KMS-11 (cell line): ENCODE measurements around the gene GEN1.
"Not testable (repeated sequence)": the region's sequence is repeated elsewhere in the genome, so short reads cannot be mapped to it uniquely, and the experiment has no call there.

ENCODE experiments used
- H2AFZ ChIP-seq: fragments of 200-600 bp; sonication (generic); 2 replicates; pipeline ENCODE4 v1.6.1; 2016; ENCODE audit warnings: antibody characterized with exemption, mixed run types, low read depth
- H3K27ac ChIP-seq: fragments of 200-600 bp; sonication (generic); 2 replicates; pipeline ENCODE4 v1.6.1; 2016; ENCODE audit warnings: mild to moderate bottlenecking, mixed run types
- H3K27me3 ChIP-seq: fragments of 200-600 bp; sonication (generic); 2 replicates; pipeline ENCODE4 v1.6.1; 2017; ENCODE audit warnings: mild to moderate bottlenecking, low read depth, mixed run types, moderate library complexity; ENCODE audit not compliant: insufficient read depth
- H3K36me3 ChIP-seq: fragments of 200-600 bp; sonication (generic); 2 replicates; pipeline ENCODE4 v1.6.1; 2017; ENCODE audit warnings: mild to moderate bottlenecking, mixed run types; ENCODE audit not compliant: insufficient read depth
- H3K4me1 ChIP-seq: fragments of 200-600 bp; sonication (generic); 2 replicates; pipeline ENCODE4 v1.6.1; 2016; ENCODE audit warnings: mild to moderate bottlenecking, low read depth, mixed run types; ENCODE audit not compliant: poor library complexity, severe bottlenecking
- H3K4me2 ChIP-seq: fragments of 200-600 bp; sonication (generic); 2 replicates; pipeline ENCODE4 v1.7.0; 2016; ENCODE audit warnings: mild to moderate bottlenecking, mixed run types
- H3K4me3 ChIP-seq: fragments of 200-600 bp; sonication (generic); IDR thresholded peaks from 2 replicates; pipeline ENCODE4 v1.6.1; 2017; ENCODE audit warnings: low read depth, low read length, mixed read lengths; ENCODE audit not compliant: insufficient read depth
- H3K79me2 ChIP-seq: fragments of 200-600 bp; sonication (generic); 2 replicates; pipeline ENCODE4 v1.6.1; 2016; ENCODE audit warnings: low read depth, mixed run types; ENCODE audit not compliant: insufficient read depth
- H3K9ac ChIP-seq: fragments of 200-600 bp; sonication (generic); 2 replicates; pipeline ENCODE4 v1.6.1; 2016; ENCODE audit warnings: mild to moderate bottlenecking, mixed run types
- H4K20me1 ChIP-seq: fragments of 200-600 bp; sonication (generic); 2 replicates; pipeline ENCODE4 v1.6.1; 2016; ENCODE audit warnings: mild to moderate bottlenecking, mixed run types; ENCODE audit not compliant: insufficient read depth
- TF ChIP-seq, protein P1 (sequence below): fragments of 200-600 bp; sonication (generic); conservative IDR thresholded peaks from 2 replicates; pipeline ENCODE4 v1.6.1; 2017; ENCODE audit warnings: low read depth, mild to moderate bottlenecking, antibody characterized with exemption, low read length, moderate library complexity, mixed read lengths

Gene GEN1

DNA sequence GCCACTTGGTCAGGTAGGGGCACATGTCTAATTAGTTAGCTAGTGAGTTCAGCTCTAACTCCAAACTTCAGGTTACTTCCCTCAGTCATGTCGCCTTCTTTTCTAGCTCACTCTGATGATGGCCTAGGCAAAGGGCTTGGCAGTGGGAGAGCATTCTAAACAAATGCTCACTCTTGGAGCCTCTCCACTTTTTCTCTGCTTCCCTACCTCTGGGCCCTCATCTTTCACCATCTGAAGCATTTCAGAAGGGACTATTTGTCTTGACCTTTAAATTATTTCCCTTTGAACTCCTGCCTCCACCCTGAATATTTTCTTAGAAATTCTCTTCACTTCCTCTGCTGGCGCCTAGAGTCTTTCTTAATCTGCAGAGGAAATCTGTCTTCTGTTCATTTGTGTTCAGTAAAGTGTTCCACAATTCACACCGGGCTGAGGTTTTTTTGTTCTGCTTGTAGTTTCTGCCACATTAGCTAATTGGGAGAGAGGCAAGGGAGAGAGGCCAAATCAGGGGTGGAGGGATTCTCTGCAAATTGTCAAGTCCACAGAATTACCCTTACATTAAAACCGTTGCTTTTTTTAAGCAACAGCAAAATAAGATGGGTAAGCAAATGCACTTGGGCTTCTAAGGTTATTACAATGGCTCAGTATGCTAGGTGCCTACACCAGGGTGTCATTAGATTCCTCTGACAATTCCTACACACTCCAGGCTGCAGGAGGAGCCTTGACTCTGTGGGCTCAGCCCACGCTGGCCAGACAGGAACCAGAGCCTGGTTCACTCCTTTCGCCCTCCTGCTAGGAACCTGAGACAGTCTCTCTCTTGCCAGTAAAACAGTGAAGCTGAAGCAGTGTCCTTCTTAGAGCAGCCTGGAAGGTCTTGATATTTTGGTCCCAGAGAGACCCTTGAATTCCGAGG, 67.9 kb downstream of the GEN1 start:
- Histone ChIP-seq H3K36me3 (no peaks in the 10 kb centered on the region), H3K4me3 (no peak overlapping the region), H3K27me3 (no peaks in the 10 kb centered on the region), H2AFZ (no peak overlapping the region), H3K9ac (no peak overlapping the region), H4K20me1 (no peaks in the 10 kb centered on the region), H3K27ac (no peak overlapping the region), H3K79me2 (no peaks in the 10 kb centered on the region), H3K4me1 (no peaks in the 10 kb centered on the region), H3K4me2 (no peak overlapping the region)
- TF ChIP-seq, protein P1, sequence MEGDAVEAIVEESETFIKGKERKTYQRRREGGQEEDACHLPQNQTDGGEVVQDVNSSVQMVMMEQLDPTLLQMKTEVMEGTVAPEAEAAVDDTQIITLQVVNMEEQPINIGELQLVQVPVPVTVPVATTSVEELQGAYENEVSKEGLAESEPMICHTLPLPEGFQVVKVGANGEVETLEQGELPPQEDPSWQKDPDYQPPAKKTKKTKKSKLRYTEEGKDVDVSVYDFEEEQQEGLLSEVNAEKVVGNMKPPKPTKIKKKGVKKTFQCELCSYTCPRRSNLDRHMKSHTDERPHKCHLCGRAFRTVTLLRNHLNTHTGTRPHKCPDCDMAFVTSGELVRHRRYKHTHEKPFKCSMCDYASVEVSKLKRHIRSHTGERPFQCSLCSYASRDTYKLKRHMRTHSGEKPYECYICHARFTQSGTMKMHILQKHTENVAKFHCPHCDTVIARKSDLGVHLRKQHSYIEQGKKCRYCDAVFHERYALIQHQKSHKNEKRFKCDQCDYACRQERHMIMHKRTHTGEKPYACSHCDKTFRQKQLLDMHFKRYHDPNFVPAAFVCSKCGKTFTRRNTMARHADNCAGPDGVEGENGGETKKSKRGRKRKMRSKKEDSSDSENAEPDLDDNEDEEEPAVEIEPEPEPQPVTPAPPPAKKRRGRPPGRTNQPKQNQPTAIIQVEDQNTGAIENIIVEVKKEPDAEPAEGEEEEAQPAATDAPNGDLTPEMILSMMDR = no peak

DNA sequence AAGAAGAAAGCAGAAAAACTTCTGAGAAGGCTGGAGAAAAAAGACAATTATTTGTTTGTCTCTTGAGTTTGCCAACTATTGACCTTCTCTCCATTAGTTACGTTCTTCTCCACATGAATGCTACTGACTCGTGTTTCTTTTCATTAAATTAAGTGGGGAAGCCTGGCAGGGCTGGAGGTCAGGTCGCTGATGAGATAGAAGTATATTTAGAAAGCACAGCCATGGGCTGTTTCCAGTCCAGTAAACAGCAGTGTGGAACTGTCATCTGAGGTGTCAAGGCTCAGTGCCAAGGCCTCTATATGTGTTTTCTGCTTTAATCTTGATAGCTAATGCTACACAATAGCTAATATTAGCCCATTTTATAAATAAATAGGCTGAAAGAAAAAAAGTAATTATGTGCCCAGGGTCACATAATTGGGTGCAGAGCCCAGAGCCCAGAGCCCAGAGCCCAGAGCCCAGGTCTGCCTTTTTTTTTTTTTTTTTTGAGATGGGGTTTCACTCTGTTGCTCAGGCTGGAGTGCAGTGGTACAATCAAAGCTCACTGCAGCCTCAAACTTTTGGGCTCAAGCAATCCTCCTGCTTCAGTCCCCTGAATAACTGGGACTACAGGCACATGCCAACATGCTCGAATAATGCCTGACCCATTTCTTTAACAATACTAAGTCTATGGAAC, 68.6 kb downstream of the GEN1 start:
- H3K27me3 ChIP-seq = no peaks in the 10 kb centered on the region
- TF ChIP-seq, protein P1 = no peak
- H3K4me2 ChIP-seq = no peak overlapping the region
- no peaks in the 10 kb centered on the region for H3K36me3 ChIP-seq
- H3K9ac ChIP-seq = no peak overlapping the region
- no peaks in the 10 kb centered on the region for H3K4me1 ChIP-seq
- no peak overlapping the region for H2AFZ ChIP-seq
- no peaks in the 10 kb centered on the region for H3K79me2 ChIP-seq
- H3K4me3 ChIP-seq = no peak overlapping the region
- no peak overlapping the region for H3K27ac ChIP-seq
- no peaks in the 10 kb centered on the region for H4K20me1 ChIP-seq

DNA sequence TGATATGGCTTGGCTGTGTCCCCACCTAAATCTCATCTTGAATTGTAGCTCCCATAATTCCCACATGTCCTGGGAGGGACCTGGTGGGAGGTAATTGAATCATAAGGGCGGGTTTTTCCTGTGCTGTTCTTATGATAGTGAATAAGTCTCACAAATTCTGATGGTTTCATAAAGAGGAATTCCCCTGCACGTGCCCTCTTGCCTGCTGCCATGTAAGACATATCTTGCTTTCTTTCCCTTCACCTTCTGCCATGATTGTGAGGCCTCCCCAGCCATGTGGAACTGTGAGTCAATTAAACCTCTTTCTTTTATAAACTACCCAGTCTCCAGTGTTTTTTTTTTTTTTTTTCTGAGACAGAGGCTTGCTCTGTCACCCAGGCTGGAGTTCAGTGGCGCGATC, 69.7 kb downstream of the GEN1 start:
- H3K4me2 ChIP-seq, H3K27ac ChIP-seq: not testable (repeated sequence)

DNA sequence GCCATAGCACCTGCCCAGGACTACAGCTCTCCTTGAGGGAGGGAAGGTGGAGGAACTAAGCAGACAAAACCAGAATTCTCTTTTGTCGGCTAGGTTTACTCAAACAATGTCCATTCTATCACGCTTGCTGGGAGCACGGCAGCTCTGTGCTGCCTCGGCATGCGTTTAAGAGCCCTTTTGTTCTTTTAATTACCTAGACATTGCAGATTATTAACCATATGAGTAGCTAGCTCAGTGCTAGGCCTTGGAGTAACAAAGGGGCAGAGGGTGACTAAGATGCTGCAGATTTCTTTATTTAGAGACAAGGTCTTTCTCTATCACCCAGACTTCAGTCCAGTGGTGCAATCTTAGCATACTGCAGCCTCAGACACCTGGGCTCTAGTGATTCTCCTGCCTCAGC, 73.4 kb downstream of the GEN1 start:
- Histone ChIP-seq H4K20me1 (no peaks in the 10 kb centered on the region), H3K79me2 (no peaks in the 10 kb centered on the region), H3K4me1 (no peaks in the 10 kb centered on the region), H3K4me2 (no peak overlapping the region), H3K27me3 (no peaks in the 10 kb centered on the region), H3K36me3 (no peaks in the 10 kb centered on the region), H3K27ac (no peak overlapping the region), H3K4me3 (no peak overlapping the region), H3K9ac (no peak overlapping the region), H2AFZ (no peak overlapping the region)
- TF ChIP-seq, protein P1 = no peak

More for the DNA sequence above, 69.7 kb downstream of the GEN1 start:
- H3K9ac ChIP-seq, H3K79me2 ChIP-seq, H3K36me3 ChIP-seq, H3K4me3 ChIP-seq, H3K4me1 ChIP-seq, H2AFZ ChIP-seq, H4K20me1 ChIP-seq, H3K27me3 ChIP-seq: not testable (repeated sequence)

DNA sequence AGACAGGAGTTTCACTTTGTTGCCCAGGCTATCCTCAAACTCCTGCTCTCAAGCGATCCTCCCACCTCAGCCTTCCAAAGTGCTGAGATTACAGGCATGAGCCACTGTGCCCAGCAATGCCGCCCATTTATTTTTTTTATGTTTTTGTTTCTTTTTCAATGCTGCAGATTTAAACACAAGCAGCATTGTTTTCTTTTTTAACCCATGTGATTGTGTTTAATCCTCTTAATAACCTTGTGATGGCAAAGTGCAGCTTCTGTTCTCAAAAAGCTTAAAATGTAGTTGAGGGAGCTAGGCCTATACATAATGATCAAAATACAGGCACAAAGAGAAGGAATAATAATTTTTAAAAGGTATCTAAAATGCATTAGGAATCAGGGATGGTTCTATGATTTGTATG, 73.8 kb downstream of the GEN1 start:
- Histone ChIP-seq H3K79me2 (no peaks in the 10 kb centered on the region), H3K9ac (no peak overlapping the region), H3K4me3 (no peak overlapping the region), H3K4me1 (no peaks in the 10 kb centered on the region), H3K27ac (no peak overlapping the region), H3K4me2 (no peak overlapping the region), H3K36me3 (no peaks in the 10 kb centered on the region), H4K20me1 (no peaks in the 10 kb centered on the region), H3K27me3 (no peaks in the 10 kb centered on the region), H2AFZ (no peak overlapping the region)
- TF ChIP-seq, protein P1 = no peak
